Vagina (tissue), 2 donors: ENCODE data around the gene CNNM1. TPM values are rescaled to one million over a fixed set of nuclear protein-coding genes. Genes with fewer than 3 reads are reported as not detected.

Experiments used
- DNase-seq, 2 donors: peaks; one replicate each; pipeline ENCODE4 v3.0.0-alpha.2; 2017; ENCODE audit errors: extremely low spot score in 2 of 2
- H3K27ac ChIP-seq: fragments of 200-600 bp; sonication (generic); one replicate; pipeline ENCODE4 v1.5.1; 2019
- H3K27me3 ChIP-seq: fragments of 200-600 bp; sonication (generic); one replicate; pipeline ENCODE4 v1.5.1; 2019
- H3K36me3 ChIP-seq, 2 donors: fragments of 200-600 bp; sonication (generic); one replicate each; pipeline ENCODE4 v1.5.1; 2017 to 2019
- H3K4me1 ChIP-seq: fragments of 200-600 bp; sonication (generic); one replicate; pipeline ENCODE4 v1.5.1; 2019
- H3K4me3 ChIP-seq, 2 donors: fragments of 200-600 bp; sonication (generic); 1 replicate in 1 of 2; 2 replicates in 1 of 2; pipeline ENCODE4 v1.5.1; 2016 to 2019
- H3K9me3 ChIP-seq: fragments of 200-600 bp; sonication (generic); one replicate; pipeline ENCODE4 v1.5.1; 2019
- CTCF ChIP-seq, 3 experiments: fragments of 450-650 bp in 2 of 3; fragments of 200-600 bp in 1 of 3; sonication (generic) in 1 of 3; IDR thresholded peaks; one replicate each; pipeline ENCODE4 v1.5.1; 2017 to 2019; ENCODE audit warnings: antibody characterized with exemption in 3 of 3, mild to moderate bottlenecking in 2 of 3, moderate library complexity in 2 of 3
- POLR2A ChIP-seq, 2 donors: fragments of 450-650 bp; IDR thresholded peaks; one replicate each; pipeline ENCODE4 v1.6.1; 2017; ENCODE audit warnings: antibody characterized with exemption in 2 of 2, mild to moderate bottlenecking in 2 of 2, moderate library complexity in 2 of 2
- POLR2AphosphoS5 ChIP-seq, 2 donors: sonication (generic); formaldehyde crosslinking; IDR thresholded peaks; one replicate each; pipeline ENCODE4 v1.9.0; 2017; ENCODE audit warnings: antibody characterized with exemption in 2 of 2, mild to moderate bottlenecking in 2 of 2, low read depth in 1 of 2; ENCODE audit not compliant: insufficient read depth in 1 of 2
- intact Hi-C: fragments of 100-400 bp; cut with DNase I; formaldehyde crosslinking; loops from one replicate; pipeline ENCODE4 v1.15.1; 2023
- total RNA-seq: library from RNA; depleted of rRNA; stranded (reverse); fragments of >200 nt; gene quantifications from one replicate; pipeline ENCODE4 v1.2.3, GENCODE V29; 2016

The CNNM1 gene
- total RNA-seq, 1 donor from 2014 or later: 2.5 TPM

DNA sequence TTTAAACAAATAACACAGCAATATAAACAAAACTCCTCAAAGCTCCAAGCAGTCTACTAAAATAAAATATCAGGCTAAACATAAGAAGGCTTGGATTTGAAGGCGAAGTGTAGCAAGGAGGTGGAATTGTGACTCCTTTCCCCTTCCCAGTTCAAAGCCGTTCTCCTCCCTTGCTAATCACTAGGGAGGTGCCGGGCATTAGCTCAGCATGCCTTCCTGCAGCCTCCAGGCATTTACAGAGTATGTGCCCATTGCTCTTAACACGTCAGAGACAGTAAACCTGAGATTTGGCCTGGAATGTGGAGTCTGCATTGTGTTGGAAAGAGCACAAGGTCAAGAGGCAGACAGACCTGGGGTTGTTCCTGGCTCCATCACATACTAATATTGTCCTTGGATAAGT lies 15.6 kb downstream of the CNNM1 start:
- no peak for DNase-seq
- intact Hi-C loops: no loop called here
- Histone ChIP-seq H3K4me1 (peaks cover 10% of the 10 kb centered on the region), H3K27ac (no peak overlapping the region), H3K36me3 (no peaks in the 10 kb centered on the region), H3K9me3 (no peaks in the 10 kb centered on the region), H3K27me3 (no peaks in the 10 kb centered on the region), H3K4me3 (no peak overlapping the region)
- TF ChIP-seq POLR2AphosphoS5 (IDR thresholded peaks at IDR 0.05; ENCODE audit: insufficient read depth in 1 of 2, low read depth in 1 of 2): no peak
- TF ChIP-seq CTCF (IDR thresholded peaks at IDR 0.05): no peak
- TF ChIP-seq POLR2A (IDR thresholded peaks at IDR 0.05): no peak

DNA sequence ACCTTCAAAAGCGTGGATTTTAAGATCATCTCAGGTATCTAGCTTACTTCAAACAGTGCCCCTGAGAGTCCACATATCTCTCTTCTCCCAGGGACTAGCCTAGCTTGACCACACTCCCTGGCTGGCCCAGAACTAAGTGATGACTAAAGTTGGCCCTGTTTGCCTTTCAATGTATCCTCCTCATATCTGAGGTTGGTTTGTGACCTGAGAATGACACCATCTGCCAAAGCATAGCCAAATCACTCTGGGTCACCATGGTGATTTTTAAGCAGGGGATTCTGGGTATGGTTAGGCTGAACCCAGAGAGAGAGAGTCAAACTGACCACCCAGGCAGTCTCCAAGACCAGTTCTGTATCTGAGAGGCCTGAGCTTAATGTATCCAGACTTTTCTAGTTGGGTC lies 16.2 kb downstream of the CNNM1 start:
- intact Hi-C loops: no loop called here
- Histone ChIP-seq H3K27me3 (no peaks in the 10 kb centered on the region), H3K36me3 (no peaks in the 10 kb centered on the region), H3K27ac (no peak overlapping the region), H3K4me3 (no peak overlapping the region), H3K9me3 (no peaks in the 10 kb centered on the region), H3K4me1 (peaks cover 10% of the 10 kb centered on the region)
- no peak for DNase-seq
- TF ChIP-seq POLR2AphosphoS5 (IDR thresholded peaks at IDR 0.05; ENCODE audit: insufficient read depth in 1 of 2, low read depth in 1 of 2): no peak
- no peak for TF ChIP-seq POLR2A (IDR thresholded peaks at IDR 0.05)

DNA sequence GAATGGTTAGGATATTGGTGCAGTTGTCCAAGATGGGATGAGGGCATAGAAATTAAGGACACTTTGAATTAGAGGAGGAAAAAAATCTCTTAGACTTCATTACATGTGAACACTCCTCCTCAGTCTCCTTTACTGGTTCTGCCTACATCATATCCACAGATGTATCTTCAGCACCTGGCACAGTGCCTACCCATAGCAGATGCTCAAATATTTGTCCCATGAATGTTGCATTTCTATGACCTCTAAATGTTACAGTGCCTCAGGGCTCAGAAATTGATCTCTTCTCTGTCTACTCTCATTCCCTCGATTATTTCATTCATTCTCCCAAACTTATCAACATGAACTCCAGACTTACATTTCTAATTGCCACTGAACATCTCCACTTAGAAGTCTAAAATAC lies 17.1 kb downstream of the CNNM1 start:
- no peak overlapping the region for H3K4me3 ChIP-seq
- H3K27ac ChIP-seq: no peak overlapping the region
- H3K27me3 ChIP-seq: no peaks in the 10 kb centered on the region
- no peaks in the 10 kb centered on the region for H3K36me3 ChIP-seq
- no peaks in the 10 kb centered on the region for H3K9me3 ChIP-seq
- DNase-seq: no peak
- TF ChIP-seq POLR2A (IDR thresholded peaks at IDR 0.05): no peak
- TF ChIP-seq CTCF (IDR thresholded peaks at IDR 0.05): no peak
- TF ChIP-seq POLR2AphosphoS5 (IDR thresholded peaks at IDR 0.05; ENCODE audit: insufficient read depth in 1 of 2, low read depth in 1 of 2): no peak
- intact Hi-C loops: no loop called here
- H3K4me1 ChIP-seq: peaks cover 10% of the 10 kb centered on the region

GRCh38 chr10:99347672-99348071 lies 18.5 kb downstream of the CNNM1 start:
- Histone ChIP-seq H3K36me3 (no peaks in the 10 kb centered on the region), H3K27ac (no peak overlapping the region), H3K4me1 (peaks cover under 1% of the 10 kb centered on the region), H3K27me3 (no peaks in the 10 kb centered on the region), H3K4me3 (no peak overlapping the region), H3K9me3 (no peaks in the 10 kb centered on the region)
- intact Hi-C loops: no loop called here
- no peak for DNase-seq
- TF ChIP-seq POLR2AphosphoS5 (IDR thresholded peaks at IDR 0.05; ENCODE audit: insufficient read depth in 1 of 2, low read depth in 1 of 2): no peak
- TF ChIP-seq CTCF (IDR thresholded peaks at IDR 0.05): no peak
- TF ChIP-seq POLR2A (IDR thresholded peaks at IDR 0.05): no peak

GRCh38 chr10:99353182-99353581 lies 24.0 kb downstream of the CNNM1 start:
- Histone ChIP-seq H3K27me3 (no peaks in the 10 kb centered on the region), H3K4me3 (no peak overlapping the region), H3K27ac (no peak overlapping the region), H3K36me3 (no peaks in the 10 kb centered on the region), H3K9me3 (no peaks in the 10 kb centered on the region), H3K4me1 (no peaks in the 10 kb centered on the region)
- intact Hi-C loops: no loop called here
- DNase-seq: no peak
- TF ChIP-seq POLR2AphosphoS5 (IDR thresholded peaks at IDR 0.05; ENCODE audit: insufficient read depth in 1 of 2, low read depth in 1 of 2) (no peak), CTCF (IDR thresholded peaks at IDR 0.05) (no peak), POLR2A (IDR thresholded peaks at IDR 0.05) (no peak)

GRCh38 chr10:99357691-99358090 lies 28.5 kb downstream of the CNNM1 start:
- no peak for DNase-seq
- Histone ChIP-seq H3K36me3 (no peaks in the 10 kb centered on the region), H3K27ac (no peak overlapping the region), H3K4me3 (no peak overlapping the region), H3K27me3 (no peaks in the 10 kb centered on the region), H3K9me3 (no peaks in the 10 kb centered on the region), H3K4me1 (no peaks in the 10 kb centered on the region)
- TF ChIP-seq CTCF (IDR thresholded peaks at IDR 0.05): no peak
- TF ChIP-seq POLR2A (IDR thresholded peaks at IDR 0.05): no peak
- no peak for TF ChIP-seq POLR2AphosphoS5 (IDR thresholded peaks at IDR 0.05; ENCODE audit: insufficient read depth in 1 of 2, low read depth in 1 of 2)
- intact Hi-C loops: no loop called here
